MCF 10A (cell line): ENCODE data around the gene ADAMTSL4. TPM values are rescaled to one million over a fixed set of nuclear protein-coding genes. Genes with fewer than 3 reads are reported as not detected.

Experiments
- BruUV-seq: library from RNA; stranded (reverse); fragments of 400-500 nt; replicated peaks from 2 replicates; lab custom pipeline; 2021; lab: Mats Ljungman, UMichigan
- CTCF ChIA-PET: fragments of 300-600 bp; sonication (Branson Sonifier 250); formaldehyde crosslinking; extraction: SDS; loops from one replicate; lab custom pipeline; 2021; ENCODE audit warnings: antibody characterized with exemption, inconsistent platforms; lab: Yijun Ruan, JAX
- POLR2A ChIA-PET: fragments of 300-600, 350-650 bp; sonication (Branson Sonifier 250); formaldehyde crosslinking; extraction: SDS; loops from one replicate; lab custom pipeline; 2020; ENCODE audit warnings: antibody characterized with exemption, inconsistent platforms; lab: Yijun Ruan, JAX
- DNase-seq: peaks from one replicate; pipeline ENCODE4 v3.0.0-alpha.2; 2018; ENCODE audit not compliant: unreplicated experiment
- H3K27ac Mint-ChIP-seq: one replicate; pipeline ENCODE4 v1.8.0; 2022; ENCODE audit warnings: mild to moderate bottlenecking, low read depth, mixed read lengths; ENCODE audit not compliant: unreplicated experiment
- H3K27me3 Mint-ChIP-seq: one replicate; pipeline ENCODE4 v1.8.0; 2022; ENCODE audit warnings: mixed read lengths; ENCODE audit not compliant: insufficient read depth, unreplicated experiment
- H3K36me3 Mint-ChIP-seq: one replicate; pipeline ENCODE4 v1.8.0; 2022; ENCODE audit warnings: mild to moderate bottlenecking, moderate library complexity, mixed read lengths; ENCODE audit not compliant: insufficient read depth, unreplicated experiment
- H3K4me1 Mint-ChIP-seq: one replicate; pipeline ENCODE4 v1.8.0; 2022; ENCODE audit warnings: mixed read lengths; ENCODE audit not compliant: insufficient read depth, unreplicated experiment
- H3K4me3 Mint-ChIP-seq: one replicate; pipeline ENCODE4 v1.8.0; 2022; ENCODE audit warnings: mild to moderate bottlenecking, moderate library complexity, mixed read lengths; ENCODE audit not compliant: unreplicated experiment
- H3K9me3 Mint-ChIP-seq: one replicate; pipeline ENCODE4 v1.8.0; 2022; ENCODE audit warnings: mixed read lengths; ENCODE audit not compliant: unreplicated experiment
- CTCF ChIP-seq: fragments of 200-600 bp; IDR thresholded peaks from one replicate; pipeline ENCODE4 v1.8.0; 2022; ENCODE audit warnings: antibody characterized with exemption, mild to moderate bottlenecking; ENCODE audit not compliant: unreplicated experiment
- intact Hi-C: fragments of 100-400 bp; cut with micrococcal nuclease; formaldehyde crosslinking; loops from 2 replicates; pipeline ENCODE4 v1.14.1; 2022
- total RNA-seq: library from RNA; stranded (reverse); gene quantifications from 2 replicates; pipeline ENCODE4 v1.2.3, GENCODE V29; 2022

The ADAMTSL4 gene
- total RNA-seq, 1 experiment from 2014 or later, result 9.6 TPM

DNA sequence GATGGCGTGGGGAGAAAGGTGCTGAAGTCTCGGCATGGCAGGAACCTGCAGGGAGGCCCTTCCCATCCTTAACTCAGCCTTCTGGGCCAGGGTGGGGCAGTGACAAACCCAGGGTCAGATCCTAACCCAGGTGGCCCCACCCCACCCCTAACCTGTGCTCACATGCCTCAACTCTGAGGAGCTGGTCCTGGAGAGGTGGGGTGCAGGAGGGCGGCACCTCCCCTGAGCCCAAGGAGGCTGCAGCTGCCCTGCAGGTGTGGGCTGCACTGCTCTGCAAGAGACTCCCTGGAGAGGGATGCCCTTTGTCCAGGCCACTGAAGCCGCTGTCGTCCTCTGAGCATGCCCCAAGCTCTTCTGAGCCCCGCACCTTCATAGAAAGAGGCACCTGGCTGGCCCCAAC lies 15.2 kb upstream of the ADAMTSL4 start:
- Mint-ChIP-seq H3K36me3 (no peaks in the 10 kb centered on the region), H3K4me3 (no peak overlapping the region), H3K27me3 (no peaks in the 10 kb centered on the region), H3K27ac (no peak overlapping the region), H3K9me3 (no peaks in the 10 kb centered on the region), H3K4me1 (peaks cover 9% of the 10 kb centered on the region)
- intact Hi-C loops, result no loop called here
- BruUV-seq, result no TSS peak
- POLR2A ChIA-PET, result interaction anchor here (0.6 to 1.2 kb wide), 4 partner anchors 95 to 538 kb away, joined by 3 to 5 read pairs (median 3); partner anchors contain the start of gene ENSA
- TF ChIP-seq CTCF, result no peak
- CTCF ChIA-PET, result interaction anchor here (0.6 to 4.4 kb wide), 11 partner anchors 10 to 565 kb away, joined by 3 to 30 read pairs (median 4); no protein-coding TSS in a partner anchor
- DNase-seq, result no peak

DNA sequence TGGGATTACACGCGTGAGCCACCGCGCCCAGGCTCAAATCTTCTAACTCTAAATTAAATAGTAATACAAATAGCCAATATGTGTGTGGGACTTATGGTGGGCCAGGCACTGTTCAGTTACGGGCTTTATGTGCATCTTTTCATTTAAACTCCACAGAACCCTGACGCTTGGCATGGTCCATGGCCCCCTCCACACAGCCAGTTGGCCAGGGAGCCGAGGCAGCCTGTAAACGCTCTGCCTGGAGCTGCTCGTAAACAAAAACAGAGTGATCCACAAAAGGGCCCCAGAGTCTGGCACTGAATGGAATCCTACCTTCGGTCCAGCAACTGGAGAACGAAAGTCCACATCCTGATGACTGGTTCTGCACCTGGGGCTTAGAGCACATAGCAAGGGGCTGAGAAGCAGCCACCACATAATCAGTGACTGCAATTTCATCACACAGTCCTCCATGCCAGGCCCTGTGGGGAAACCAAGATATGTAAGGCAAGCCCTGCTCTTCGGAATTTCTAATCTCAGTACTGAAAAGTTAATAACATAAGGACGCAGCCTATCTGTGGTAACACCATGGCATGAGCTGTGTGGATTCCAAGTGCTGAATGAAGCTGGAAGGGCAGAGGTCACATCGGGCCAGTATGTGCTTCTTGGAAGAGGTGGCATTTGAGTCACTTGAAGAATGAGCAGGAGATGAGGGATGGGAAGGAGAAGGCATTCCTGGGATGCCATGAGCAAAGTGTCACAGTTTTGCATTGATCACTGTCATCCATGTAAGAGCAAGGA lies 13.5 kb upstream of the ADAMTSL4 start:
- no peak for TF ChIP-seq CTCF
- H3K36me3 Mint-ChIP-seq, result no peaks in the 10 kb centered on the region
- no peak overlapping the region for H3K4me3 Mint-ChIP-seq
- no peak overlapping the region for H3K27ac Mint-ChIP-seq
- no TSS peak for BruUV-seq
- H3K9me3 Mint-ChIP-seq, result no peaks in the 10 kb centered on the region
- H3K4me1 Mint-ChIP-seq, result peaks cover 6% of the 10 kb centered on the region
- CTCF ChIA-PET, result interaction anchor here (0.7 to 1.6 kb wide), 7 partner anchors 12 to 280 kb away, joined by 3 to 8 read pairs (median 4); partner anchors contain the start of gene FALEC
- H3K27me3 Mint-ChIP-seq, result no peaks in the 10 kb centered on the region
- DNase-seq, result no peak
- intact Hi-C loops, result no loop called here
- POLR2A ChIA-PET, result interaction anchor here (0.7 to 2.0 kb wide), 4 partner anchors 13 to 471 kb away, joined by 3 to 9 read pairs (median 4); partner anchors contain the start of genes ADAMTSL4 and MINDY1

DNA sequence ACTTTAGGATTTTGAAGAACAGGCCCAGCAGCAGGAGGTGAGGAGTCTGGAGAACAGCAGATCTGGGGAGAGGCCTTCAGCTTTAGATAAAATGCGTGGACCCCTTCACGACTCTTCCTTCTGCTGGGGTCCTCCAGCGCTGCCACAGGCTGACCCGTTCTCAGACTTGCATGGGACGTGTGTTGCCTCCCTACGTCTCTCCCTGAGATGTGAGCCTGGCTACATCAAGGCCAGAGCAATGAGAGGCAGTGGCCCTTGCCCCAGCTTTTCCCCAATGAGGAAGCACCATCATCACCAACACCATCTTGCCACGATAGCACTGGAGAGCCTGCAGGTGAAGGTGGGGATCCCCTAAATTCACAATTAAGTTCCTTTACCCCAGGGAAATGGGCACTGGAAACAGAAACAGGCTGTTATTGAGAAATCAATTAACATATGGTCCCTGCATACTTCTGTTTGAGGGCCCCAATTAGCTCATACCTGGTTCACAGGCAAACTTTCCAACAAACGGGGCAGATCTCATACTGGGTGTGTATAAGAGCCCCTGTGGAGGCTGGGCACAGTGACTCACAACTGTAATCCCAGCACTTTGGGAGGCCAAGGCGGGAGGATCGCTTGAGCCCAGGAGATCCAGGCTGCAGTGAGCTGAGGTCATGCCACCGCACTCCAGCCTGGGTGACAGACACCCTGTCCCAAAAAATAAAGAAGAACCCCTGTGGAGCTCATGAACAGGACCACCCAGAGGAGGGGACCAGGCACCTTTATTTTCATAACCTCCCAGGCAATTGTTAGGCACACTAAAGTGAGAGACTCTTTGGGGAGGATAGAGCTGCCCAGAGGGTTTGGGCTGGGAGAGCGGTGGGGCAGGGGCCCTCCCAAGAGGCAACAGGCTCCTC lies 12.1 kb upstream of the ADAMTSL4 start:
- Mint-ChIP-seq H3K36me3 (no peaks in the 10 kb centered on the region), H3K4me3 (no peak overlapping the region), H3K9me3 (no peaks in the 10 kb centered on the region), H3K27me3 (no peaks in the 10 kb centered on the region), H3K4me1 (peaks cover 8% of the 10 kb centered on the region), H3K27ac (no peak overlapping the region)
- intact Hi-C loops, result no loop called here
- CTCF ChIA-PET, result interaction anchor here (0.6 to 1.6 kb wide), 10 partner anchors 8 to 386 kb away, joined by 3 to 8 read pairs (median 4); partner anchors contain the start of genes ECM1 and FALEC
- DNase-seq, result no peak
- no peak for TF ChIP-seq CTCF
- POLR2A ChIA-PET, result interaction anchor here (0.7 to 2.0 kb wide), 4 partner anchors 12 to 27 kb away, joined by 3 to 9 read pairs (median 4); partner anchors contain the start of gene ADAMTSL4
- no TSS peak for BruUV-seq
